MM.1S (cell line): ENCODE measurements around the gene RAB5IF.

Source experiments
- CTCF ChIP-seq: fragments of 300-600 bp; sonication (generic); IDR thresholded peaks from 2 replicates; pipeline ENCODE4 v1.5.1; 2016; ENCODE audit warnings: antibody characterized with exemption, low read length, mixed read lengths
- EZH2phosphoT487 ChIP-seq: fragments of 300-600 bp; sonication (generic); IDR thresholded peaks from 2 replicates; pipeline ENCODE4 v1.6.1; 2018; ENCODE audit warnings: antibody characterized with exemption, low read length

GRCh38 chr20:36599912-36600345, 5.7 kb upstream of the RAB5IF start:
- TF ChIP-seq EZH2phosphoT487 (no peak), CTCF (no peak)
